Neuronal stem cell (in vitro differentiated cells): ENCODE measurements around the gene BCCIP.
A peak's percentile ranks its signal among the peaks of the same experiment; 100 is the strongest.

ENCODE experiments used
- DNase-seq: peaks from one replicate; pipeline ENCODE4 v3.0.0-alpha.2; 2013; ENCODE audit warnings: low spot score
- H2AFZ ChIP-seq: one replicate; pipeline ENCODE4 v1.6.1; 2013; ENCODE audit warnings: mild to moderate bottlenecking, low read length, inconsistent platforms
- H2AK5ac ChIP-seq: 2 replicates; pipeline ENCODE4 v1.6.1; 2013; ENCODE audit warnings: low read depth, mild to moderate bottlenecking, inconsistent platforms, low read length, moderate library complexity, mixed read lengths
- H2BK120ac ChIP-seq: 2 replicates; pipeline ENCODE4 v1.6.1; 2013; ENCODE audit warnings: low read depth, mild to moderate bottlenecking, inconsistent platforms, low read length, moderate library complexity, mixed read lengths
- H2BK12ac ChIP-seq: one replicate; pipeline ENCODE4 v1.6.1; 2013; ENCODE audit warnings: low read length, inconsistent platforms
- H2BK15ac ChIP-seq: 2 replicates; pipeline ENCODE4 v1.6.1; 2013; ENCODE audit warnings: mild to moderate bottlenecking, low read length, inconsistent platforms, mixed read lengths
- H2BK5ac ChIP-seq: one replicate; pipeline ENCODE4 v1.6.1; 2013; ENCODE audit warnings: inconsistent platforms, mild to moderate bottlenecking, low read length, moderate library complexity
- H3K14ac ChIP-seq: one replicate; pipeline ENCODE4 v1.6.1; 2013; ENCODE audit warnings: low read length, inconsistent platforms
- H3K18ac ChIP-seq: 2 replicates; pipeline ENCODE4 v1.6.1; 2013; ENCODE audit warnings: low read length, inconsistent platforms
- H3K23ac ChIP-seq: 2 replicates; pipeline ENCODE4 v1.6.1; 2013; ENCODE audit warnings: low read depth, mild to moderate bottlenecking, mixed read lengths, low read length, inconsistent platforms; ENCODE audit not compliant: poor library complexity
- H3K27ac ChIP-seq: replicated peaks from 3 replicates; pipeline ENCODE4 v1.5.1; 2013; ENCODE audit warnings: low read length, inconsistent platforms
- H3K27me3 ChIP-seq, 3 experiments: 2 replicates each; pipeline ENCODE4 v1.6.1; 2013; ENCODE audit warnings: low read length in 3 of 3, mild to moderate bottlenecking in 2 of 3, inconsistent platforms in 1 of 3, low read depth in 1 of 3, mixed read lengths in 1 of 3, moderate library complexity in 1 of 3; ENCODE audit not compliant: control insufficient read depth in 3 of 3, insufficient read depth in 3 of 3
- H3K36me3 ChIP-seq, 2 donors: replicated peaks in 1 of 2; 2 replicates each; pipeline ENCODE4 v1.6.1; 2013; ENCODE audit warnings: low read length in 2 of 2; ENCODE audit not compliant: control insufficient read depth in 2 of 2, insufficient read depth in 2 of 2
- H3K4ac ChIP-seq: 2 replicates; pipeline ENCODE4 v1.6.1; 2013; ENCODE audit warnings: inconsistent platforms, mild to moderate bottlenecking, low read length, moderate library complexity
- H3K4me1 ChIP-seq, 2 donors: 1 replicate in 1 of 2; 2 replicates in 1 of 2; pipeline ENCODE4 v1.6.1; 2013; ENCODE audit warnings: low read length in 2 of 2, low read depth in 1 of 2; ENCODE audit not compliant: control insufficient read depth in 2 of 2, insufficient read depth in 1 of 2
- H3K4me2 ChIP-seq: one replicate; pipeline ENCODE4 v1.6.1; 2013; ENCODE audit warnings: mild to moderate bottlenecking, low read length, inconsistent platforms; ENCODE audit not compliant: insufficient read depth, poor library complexity, severe bottlenecking
- H3K4me3 ChIP-seq, 2 donors: 2 replicates each; pipeline ENCODE4 v1.5.1; 2013; ENCODE audit warnings: low read length in 2 of 2, mild to moderate bottlenecking in 2 of 2, inconsistent platforms in 1 of 2, moderate library complexity in 1 of 2
- H3K79me1 ChIP-seq: one replicate; pipeline ENCODE4 v1.6.1; 2013; ENCODE audit warnings: low read depth, mild to moderate bottlenecking, inconsistent platforms, low read length, moderate library complexity
- H3K9ac ChIP-seq: one replicate; pipeline ENCODE4 v1.6.1; 2013; ENCODE audit warnings: mild to moderate bottlenecking, low read depth, low read length, inconsistent platforms; ENCODE audit not compliant: poor library complexity
- H3K9me3 ChIP-seq, 2 donors: replicated peaks in 1 of 2; 2 replicates each; pipeline versions ENCODE3 to v1.6.1; 2013; ENCODE audit warnings: low read length in 2 of 2, mild to moderate bottlenecking in 2 of 2, inconsistent platforms in 1 of 2, low read depth in 1 of 2, mixed read lengths in 1 of 2, moderate library complexity in 1 of 2; ENCODE audit not compliant: control insufficient read depth in 2 of 2, insufficient read depth in 1 of 2
- H4K8ac ChIP-seq: one replicate; pipeline ENCODE4 v1.6.1; 2013; ENCODE audit warnings: low read depth, mild to moderate bottlenecking, inconsistent platforms, low read length, moderate library complexity
- H4K91ac ChIP-seq: one replicate; pipeline ENCODE4 v1.6.1; 2013; ENCODE audit warnings: low read length, low read depth, mild to moderate bottlenecking, inconsistent platforms; ENCODE audit not compliant: poor library complexity
- WGBS, 2 donors: extraction: QIAGEN DNeasy Blood & Tissue Kit; methylation state at CpG; one replicate each; pipeline ENCODE4 v1.1.7; 2013; ENCODE audit warnings: missing lambda C conversion rate in 2 of 2, mixed read lengths in 1 of 2; ENCODE audit not compliant: insufficient read length in 2 of 2, insufficient replicate concordance in 1 of 2; ENCODE audit errors: extremely low coverage in 2 of 2; 5-methylcytosine and 5-hydroxymethylcytosine counted together

Gene BCCIP

GRCh38 chr10:125816548-125816947, 6.8 kb upstream of the BCCIP start:
- no peak overlapping the region for H3K14ac ChIP-seq
- H3K4me3 ChIP-seq, result no peak overlapping the region
- H3K27ac ChIP-seq, result no peak overlapping the region
- peaks cover 2% of the 10 kb centered on the region for H3K79me1 ChIP-seq
- no peak overlapping the region for H2AK5ac ChIP-seq
- no peak overlapping the region for H3K23ac ChIP-seq
- no peak overlapping the region for H3K4me2 ChIP-seq
- DNase-seq, result no peak
- no peak overlapping the region for H4K8ac ChIP-seq
- no peak overlapping the region for H2BK12ac ChIP-seq
- H4K91ac ChIP-seq, result no peak overlapping the region
- H3K4me1 ChIP-seq, result no peaks in the 10 kb centered on the region
- WGBS, 2 donors, result no CpG with 5 or more reads among the region's 4 CpGs
- no peaks in the 10 kb centered on the region for H3K27me3 ChIP-seq
- no peak overlapping the region for H3K18ac ChIP-seq
- H2BK5ac ChIP-seq, result no peak overlapping the region
- no peaks in the 10 kb centered on the region for H3K9me3 ChIP-seq
- H2BK15ac ChIP-seq, result no peak overlapping the region
- no peak overlapping the region for H3K4ac ChIP-seq
- H2BK120ac ChIP-seq, result no peak overlapping the region
- H2AFZ ChIP-seq, result no peak overlapping the region
- no peak overlapping the region for H3K9ac ChIP-seq
- peaks cover 7 to 47% of the 10 kb centered on the region in 2 donors for H3K36me3 ChIP-seq

- Histone ChIP-seq H3K4me1 (no peaks in the 10 kb centered on the region), H3K36me3 (peaks cover 7 to 42% of the 10 kb centered on the region in 2 donors), H3K9me3 (no peaks in the 10 kb centered on the region), H2AK5ac (no peak overlapping the region), H3K27ac (no peak overlapping the region), H2BK15ac (no peak overlapping the region), H3K9ac (no peak overlapping the region), H4K91ac (no peak overlapping the region), H3K27me3 (no peaks in the 10 kb centered on the region), H4K8ac (no peak overlapping the region), H3K4ac (no peak overlapping the region), H2BK120ac (no peak overlapping the region), H3K4me2 (no peak overlapping the region), H2BK12ac (no peak overlapping the region), H2BK5ac (no peak overlapping the region), H3K14ac (no peak overlapping the region), H3K79me1 (peaks cover 2% of the 10 kb centered on the region), H2AFZ (no peak overlapping the region), H3K4me3 (no peak overlapping the region), H3K23ac (no peak overlapping the region), H3K18ac (no peak overlapping the region)
- no peak for DNase-seq
- WGBS, 2 donors, result no CpG with 5 or more reads among the region's 6 CpGs
Observed at GRCh38 chr10:125817337-125817946, 5.9 kb upstream of the BCCIP start.

- Histone ChIP-seq H4K91ac (no peak overlapping the region), H2BK5ac (no peak overlapping the region), H3K4me3 (no peak overlapping the region), H3K23ac (no peak overlapping the region), H3K4ac (no peak overlapping the region), H2BK120ac (no peak overlapping the region), H2AFZ (no peak overlapping the region), H3K4me1 (peaks cover 1 to 3% of the 10 kb centered on the region in 2 donors), H3K79me1 (peaks cover 3% of the 10 kb centered on the region), H3K27me3 (no peaks in the 10 kb centered on the region), H3K9me3 (no peaks in the 10 kb centered on the region), H2AK5ac (no peak overlapping the region), H3K18ac (no peak overlapping the region), H4K8ac (no peak overlapping the region), H3K9ac (no peak overlapping the region), H3K36me3 (peaks cover 0 to 23% of the 10 kb centered on the region in 2 donors), H3K14ac (no peak overlapping the region), H2BK12ac (no peak overlapping the region), H2BK15ac (no peak overlapping the region), H3K27ac (no peak overlapping the region), H3K4me2 (no peak overlapping the region)
- no peak for DNase-seq
- no CpG with 5 or more reads among the region's 1 CpG for WGBS, 2 donors
Observed at GRCh38 chr10:125820701-125821100, 2.6 kb upstream of the BCCIP start.

- Histone ChIP-seq H3K18ac (peak overlapping the region; percentile 68), H3K14ac (no peak overlapping the region), H3K79me1 (peaks cover 3% of the 10 kb centered on the region), H2AFZ (peak overlapping the region; percentile 90), H3K4me3 (peak overlapping the region; percentile 71 to 91), H2BK5ac (peak overlapping the region; percentile 69), H4K8ac (no peak overlapping the region), H2BK120ac (no peak overlapping the region), H3K27ac (no peak overlapping the region), H3K9ac (peak overlapping the region; percentile 96), H4K91ac (no peak overlapping the region), H3K4me2 (peak overlapping the region; percentile 82), H2BK15ac (no peak overlapping the region), H3K4ac (no peak overlapping the region), H3K9me3 (no peaks in the 10 kb centered on the region), H2BK12ac (no peak overlapping the region), H3K36me3 (peaks cover 8 to 52% of the 10 kb centered on the region in 2 donors), H2AK5ac (no peak overlapping the region), H3K27me3 (no peaks in the 10 kb centered on the region), H3K23ac (peak overlapping the region; percentile 66), H3K4me1 (peaks cover 1 to 3% of the 10 kb centered on the region in 2 donors)
- WGBS, 2 donors, result no CpG with 5 or more reads among the region's 20 CpGs
- no peak for DNase-seq
Observed at GRCh38 chr10:125823663-125824251, 411 bp downstream of the BCCIP start.
